ENCODE data around the gene UGT1A7. TPM values are rescaled to one million over a fixed set of nuclear protein-coding genes. Genes with fewer than 3 reads are reported as not detected.

The UGT1A7 gene
- total and polyA plus RNA-seq, 12 donors = 0.11 to 10.1 (median 0.74) TPM; not detected in 3

DNA sequence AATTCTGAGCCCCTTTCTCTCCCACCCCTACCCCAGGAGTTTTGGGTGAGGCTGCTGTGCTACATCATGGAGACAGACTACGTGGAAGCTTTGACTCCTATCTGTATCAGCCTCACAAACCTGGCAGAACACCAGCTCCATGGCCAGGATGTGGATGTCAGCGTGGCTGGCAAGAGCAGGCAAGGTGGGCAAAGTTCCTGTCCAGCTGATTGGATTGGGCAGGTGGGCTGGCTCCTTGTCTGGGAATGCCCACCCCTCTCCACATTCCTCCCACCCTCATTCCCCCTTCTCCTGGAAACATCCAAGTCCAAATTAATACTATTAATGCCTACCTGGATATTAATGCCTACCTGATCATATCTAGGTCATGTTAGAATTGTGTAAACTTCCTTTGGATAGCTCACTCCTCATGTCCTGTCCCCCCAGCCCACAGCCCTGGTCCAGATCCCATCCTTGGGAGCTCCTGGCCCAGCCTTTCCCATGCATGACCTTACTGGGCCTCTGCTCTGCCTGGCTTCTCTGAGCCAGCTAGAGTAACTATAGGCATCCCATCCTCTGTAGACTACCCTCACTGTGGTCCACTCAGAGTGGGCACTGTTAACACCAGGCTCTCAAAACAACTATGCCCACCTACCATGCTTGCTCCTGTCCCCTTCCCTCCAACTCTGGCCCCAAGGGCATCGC lies 120.6 kb downstream of the UGT1A7 start:
- TF ChIP-seq POLR2A (IDR thresholded peaks at IDR 0.05) = no peak
- TF ChIP-seq, protein P1, sequence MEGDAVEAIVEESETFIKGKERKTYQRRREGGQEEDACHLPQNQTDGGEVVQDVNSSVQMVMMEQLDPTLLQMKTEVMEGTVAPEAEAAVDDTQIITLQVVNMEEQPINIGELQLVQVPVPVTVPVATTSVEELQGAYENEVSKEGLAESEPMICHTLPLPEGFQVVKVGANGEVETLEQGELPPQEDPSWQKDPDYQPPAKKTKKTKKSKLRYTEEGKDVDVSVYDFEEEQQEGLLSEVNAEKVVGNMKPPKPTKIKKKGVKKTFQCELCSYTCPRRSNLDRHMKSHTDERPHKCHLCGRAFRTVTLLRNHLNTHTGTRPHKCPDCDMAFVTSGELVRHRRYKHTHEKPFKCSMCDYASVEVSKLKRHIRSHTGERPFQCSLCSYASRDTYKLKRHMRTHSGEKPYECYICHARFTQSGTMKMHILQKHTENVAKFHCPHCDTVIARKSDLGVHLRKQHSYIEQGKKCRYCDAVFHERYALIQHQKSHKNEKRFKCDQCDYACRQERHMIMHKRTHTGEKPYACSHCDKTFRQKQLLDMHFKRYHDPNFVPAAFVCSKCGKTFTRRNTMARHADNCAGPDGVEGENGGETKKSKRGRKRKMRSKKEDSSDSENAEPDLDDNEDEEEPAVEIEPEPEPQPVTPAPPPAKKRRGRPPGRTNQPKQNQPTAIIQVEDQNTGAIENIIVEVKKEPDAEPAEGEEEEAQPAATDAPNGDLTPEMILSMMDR (IDR thresholded peaks at IDR 0.05) = no peak
- H3K9me3 ChIP-seq (replicated peaks in 1 of 3) = no peaks in the 10 kb centered on the region
- intact Hi-C loops (cut with DNase I) = no loop called here
- no peak overlapping the region for H3K27ac ChIP-seq
- H3K36me3 ChIP-seq (replicated peaks in 1 of 2) = no peaks in the 10 kb centered on the region
- no peak overlapping the region for H3K4me3 ChIP-seq
- DNase-seq = peak in 2 of 7 donors; percentile 2 to 17
- no peaks in the 10 kb centered on the region for H3K4me1 ChIP-seq (replicated peaks in 1 of 2)
- peaks cover 4% of the 10 kb centered on the region for H3K27me3 ChIP-seq
- 61 to 79% (median 70%) methylated on average over 2 to 3 of the region's 3 CpGs for whole genome bisulfite sequencing, 4 donors

DNA sequence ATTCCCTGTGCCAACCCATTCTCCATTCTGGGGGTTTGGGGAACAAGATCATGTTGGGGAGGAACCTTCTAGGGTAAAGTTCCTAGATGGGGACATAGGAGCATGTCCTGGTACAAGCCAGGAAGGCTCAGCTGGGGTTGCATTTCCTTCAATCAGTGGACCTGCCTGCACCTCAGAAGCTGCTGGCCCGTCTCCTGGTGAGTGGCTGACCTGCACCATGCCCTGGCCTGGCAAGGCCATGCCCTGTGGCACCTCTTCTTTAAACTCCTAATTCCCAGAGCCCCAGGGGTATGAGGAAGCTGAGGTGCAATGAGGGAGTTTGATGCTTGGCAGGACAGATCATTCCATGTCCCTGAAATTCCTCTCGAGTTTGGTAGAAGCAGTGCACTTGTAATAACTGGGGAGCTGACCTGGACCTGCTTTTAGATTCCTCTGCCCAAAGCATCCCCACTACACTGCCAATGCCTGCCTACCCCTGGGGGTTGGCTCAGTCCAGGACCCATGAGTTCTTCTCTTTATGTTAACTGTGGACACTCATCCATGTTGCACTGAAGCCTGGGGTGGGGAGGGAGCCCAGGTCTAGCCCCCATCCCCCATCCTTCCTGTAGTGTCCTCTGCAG lies 121.7 kb downstream of the UGT1A7 start:
- Histone ChIP-seq H3K4me1 (replicated peaks in 1 of 2) (no peaks in the 10 kb centered on the region), H3K9me3 (replicated peaks in 1 of 3) (no peaks in the 10 kb centered on the region), H3K4me3 (no peak overlapping the region), H3K36me3 (replicated peaks in 1 of 2) (no peaks in the 10 kb centered on the region), H3K27me3 (peaks cover 4% of the 10 kb centered on the region), H3K27ac (no peak overlapping the region)
- 58 to 91% (median 70%) methylated on average over 1 to 2 of the region's 2 CpGs for WGBS, 4 donors
- peak in 2 of 7 donors; percentile 4 to 24 for DNase-seq
- TF ChIP-seq POLR2A (IDR thresholded peaks at IDR 0.05) = no peak
- TF ChIP-seq, protein P1 (IDR thresholded peaks at IDR 0.05) = no peak
- intact Hi-C loops (cut with DNase I) = no loop called here

DNA sequence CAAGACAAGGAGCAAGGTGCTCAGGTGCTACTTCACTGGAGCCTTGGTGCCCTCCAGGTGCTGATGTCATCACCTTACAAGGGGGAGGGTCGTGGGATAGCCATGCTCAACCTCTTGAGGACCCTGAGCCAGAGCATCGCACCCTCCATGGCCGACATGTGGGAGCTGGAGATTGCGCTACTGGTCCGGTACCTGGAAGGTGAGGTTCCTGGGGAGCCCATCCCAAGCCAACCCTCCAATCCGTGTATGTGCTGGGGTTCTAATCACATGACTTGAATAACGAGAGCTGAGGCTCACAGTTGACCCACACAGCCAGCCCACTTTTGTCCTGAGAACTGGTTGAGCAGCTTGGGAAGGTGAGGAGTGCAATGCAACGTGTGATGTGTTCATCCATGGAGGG lies 122.3 kb downstream of the UGT1A7 start:
- Histone ChIP-seq H3K4me3 (no peak overlapping the region), H3K4me1 (replicated peaks in 1 of 2) (no peaks in the 10 kb centered on the region), H3K27ac (no peak overlapping the region), H3K9me3 (replicated peaks in 1 of 3) (no peaks in the 10 kb centered on the region), H3K27me3 (peaks cover 4% of the 10 kb centered on the region), H3K36me3 (replicated peaks in 1 of 2) (no peaks in the 10 kb centered on the region)
- 63 to 67% (median 65%) methylated on average over 5 to 8 of the region's 8 CpGs for WGBS, 4 donors
- peak in 1 of 7 donors; percentile 21 for DNase-seq
- intact Hi-C loops (cut with DNase I) = no loop called here
- TF ChIP-seq, protein P1 (IDR thresholded peaks at IDR 0.05) = no peak
- TF ChIP-seq POLR2A (IDR thresholded peaks at IDR 0.05) = no peak

DNA sequence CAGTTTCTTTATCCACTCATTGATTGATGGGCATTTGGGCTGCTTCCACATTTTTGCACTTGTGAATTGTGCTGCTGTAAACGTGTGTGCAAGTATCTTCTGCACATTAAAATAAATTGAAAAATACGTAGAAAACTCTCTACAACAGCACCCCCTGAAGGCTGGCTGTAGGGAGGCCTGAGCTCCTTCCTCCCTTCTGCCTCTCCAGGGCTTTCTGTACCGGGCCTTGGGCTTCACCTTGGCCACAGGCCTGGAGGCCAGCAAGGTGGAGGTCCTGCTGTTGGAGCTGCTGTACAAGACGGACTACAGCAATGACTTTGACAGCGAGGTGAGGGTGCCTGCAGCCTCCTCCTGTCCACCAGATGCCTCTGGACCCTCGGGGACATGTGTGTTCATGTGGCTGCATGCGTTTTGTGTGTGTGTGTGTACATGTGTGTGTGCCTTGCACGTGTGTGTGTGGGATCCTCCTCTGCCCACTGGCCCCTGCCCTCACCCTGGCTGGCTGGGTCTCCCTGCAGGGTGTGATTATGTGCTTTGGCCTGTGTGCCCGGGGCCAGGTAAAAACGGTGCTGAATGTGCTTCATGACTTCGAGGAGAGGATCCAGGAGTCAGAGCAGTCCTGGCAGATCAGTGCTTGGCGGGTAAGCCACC lies 125.6 kb downstream of the UGT1A7 start:
- Histone ChIP-seq H3K36me3 (replicated peaks in 1 of 2) (no peaks in the 10 kb centered on the region), H3K4me3 (no peak overlapping the region), H3K4me1 (replicated peaks in 1 of 2) (no peaks in the 10 kb centered on the region), H3K27ac (no peak overlapping the region), H3K27me3 (peaks cover 4% of the 10 kb centered on the region), H3K9me3 (replicated peaks in 1 of 3) (no peaks in the 10 kb centered on the region)
- intact Hi-C loops (cut with DNase I) = no loop called here
- peak in 3 of 7 donors; percentile 5 to 18 (median 5) for DNase-seq
- 59 to 76% (median 74%) methylated on average over 7 to 12 of the region's 12 CpGs for WGBS, 4 donors
- no peak for TF ChIP-seq POLR2A (IDR thresholded peaks at IDR 0.05)
- TF ChIP-seq, protein P1 (IDR thresholded peaks at IDR 0.05) = no peak

Data from adrenal gland (tissue), 12 donors.